Breast epithelium (tissue), 4 donors: ENCODE results near the gene SFXN5. TPM values are rescaled to one million over a fixed set of nuclear protein-coding genes. Genes with fewer than 3 reads are reported as not detected.

ENCODE experiments used
- DNase-seq, 2 donors: peaks; one replicate each; pipeline ENCODE4 v3.0.0-alpha.2; 2019; ENCODE audit warnings: low spot score in 2 of 2
- H3K27ac ChIP-seq, 2 donors: fragments of 200-600 bp; sonication (generic) in 1 of 2; one replicate each; pipeline ENCODE4 v1.5.1; 2016 to 2019; ENCODE audit warnings: mild to moderate bottlenecking in 1 of 2
- H3K27me3 ChIP-seq, 2 donors: fragments of 200-600 bp; sonication (generic) in 1 of 2; one replicate each; pipeline versions ENCODE4 v1.5.1 to v1.6.0; 2017 to 2019; ENCODE audit warnings: control low read depth in 1 of 2, mild to moderate bottlenecking in 1 of 2
- H3K36me3 ChIP-seq: fragments of 200-600 bp; one replicate; pipeline ENCODE4 v1.5.1; 2019
- H3K4me1 ChIP-seq, 2 donors: fragments of 200-600 bp; sonication (generic); one replicate each; pipeline ENCODE4 v1.5.1; 2016 to 2019; ENCODE audit warnings: control low read depth in 1 of 2
- H3K4me3 ChIP-seq, 3 donors: fragments of 200-600 bp; sonication (generic); 1 replicate in 2 of 3; 2 replicates in 1 of 3; pipeline ENCODE4 v1.5.1; 2016 to 2019; ENCODE audit warnings: mild to moderate bottlenecking in 3 of 3, moderate library complexity in 2 of 3
- H3K9me3 ChIP-seq, 2 donors: fragments of 200-600 bp; sonication (generic) in 1 of 2; one replicate each; pipeline ENCODE4 v1.5.1; 2016 to 2019; ENCODE audit warnings: control low read depth in 1 of 2
- CTCF ChIP-seq, 3 donors: fragments of 450-650 bp; IDR thresholded peaks; one replicate each; pipeline ENCODE4 v1.5.1; 2016 to 2017; ENCODE audit warnings: antibody characterized with exemption in 3 of 3, mild to moderate bottlenecking in 3 of 3, moderate library complexity in 3 of 3
- POLR2A ChIP-seq: fragments of 450-650 bp; IDR thresholded peaks from one replicate; pipeline ENCODE4 v1.6.1; 2016; ENCODE audit warnings: antibody characterized with exemption, mild to moderate bottlenecking, moderate library complexity
- POLR2AphosphoS5 ChIP-seq, 3 donors: sonication (generic); formaldehyde crosslinking; IDR thresholded peaks; one replicate each; pipeline ENCODE4 v1.6.1; 2017; ENCODE audit warnings: antibody characterized with exemption in 3 of 3
- intact Hi-C: fragments of 100-400 bp; cut with DNase I; formaldehyde crosslinking; loops from one replicate; pipeline ENCODE4 v1.15.1; 2023; ENCODE audit warnings: low total_unique reads
- total RNA-seq, 3 donors: library from RNA; depleted of rRNA; stranded (reverse); fragments of >200 nt; gene quantifications; one replicate each; pipeline ENCODE4 v1.1.0, GENCODE V29; 2016

SFXN5 gene
- total RNA-seq, 3 donors from 2014 or later = 6.7 to 19.6 (median 12.8) TPM

- Histone ChIP-seq H3K36me3 (no peaks in the 10 kb centered on the region), H3K9me3 (no peaks in the 10 kb centered on the region), H3K27ac (no peak overlapping the region), H3K27me3 (peaks cover 0 to 39% of the 10 kb centered on the region in 2 donors), H3K4me3 (no peak overlapping the region), H3K4me1 (no peaks in the 10 kb centered on the region)
- intact Hi-C loops = no loop called here
- DNase-seq = peak in 1 of 2 donors; percentile 50
- TF ChIP-seq POLR2A (no peak), POLR2AphosphoS5 (IDR thresholded peaks at IDR 0.05) (no peak), CTCF (IDR thresholded peaks at IDR 0.05) (no peak)
Measured at GRCh38 chr2:72931280-72931910, 140.1 kb downstream of the SFXN5 start.

DNA sequence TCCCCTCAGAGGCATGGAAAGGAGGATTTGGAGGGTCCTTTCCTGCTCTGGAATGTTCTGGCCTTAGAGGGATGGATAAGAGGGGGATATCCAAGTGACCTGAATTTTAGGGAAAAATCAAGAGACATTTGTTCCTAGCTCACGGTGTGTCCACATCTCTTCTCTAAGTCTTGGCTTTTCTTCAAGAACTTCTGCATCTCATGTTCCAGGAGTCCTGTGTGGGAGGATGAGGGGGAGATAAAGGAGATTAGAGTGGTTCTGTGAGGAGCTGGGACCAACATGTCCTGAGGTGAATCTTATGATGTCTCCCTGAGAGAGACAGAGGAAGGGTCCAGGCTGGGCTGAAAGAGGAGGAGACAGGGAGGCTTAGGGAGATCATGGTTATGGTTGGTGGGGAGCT, 142.5 kb downstream of the SFXN5 start:
- H3K4me3 ChIP-seq = no peak overlapping the region
- H3K36me3 ChIP-seq = no peaks in the 10 kb centered on the region
- H3K4me1 ChIP-seq = no peaks in the 10 kb centered on the region
- H3K9me3 ChIP-seq = no peaks in the 10 kb centered on the region
- no peak overlapping the region for H3K27ac ChIP-seq
- H3K27me3 ChIP-seq = peaks cover 0 to 61% of the 10 kb centered on the region in 2 donors
- no peak for TF ChIP-seq POLR2A
- TF ChIP-seq CTCF (IDR thresholded peaks at IDR 0.05) = no peak
- TF ChIP-seq POLR2AphosphoS5 (IDR thresholded peaks at IDR 0.05) = no peak
- intact Hi-C loops = no loop called here
- no peak for DNase-seq

GRCh38 chr2:72927619-72928550, 143.6 kb downstream of the SFXN5 start:
- H3K36me3 ChIP-seq = no peaks in the 10 kb centered on the region
- no peak for TF ChIP-seq POLR2A
- no peak for TF ChIP-seq CTCF (IDR thresholded peaks at IDR 0.05)
- TF ChIP-seq POLR2AphosphoS5 (IDR thresholded peaks at IDR 0.05) = no peak
- peaks cover 0 to 72% of the 10 kb centered on the region in 2 donors for H3K27me3 ChIP-seq
- intact Hi-C loops = no loop called here
- no peaks in the 10 kb centered on the region for H3K4me1 ChIP-seq
- no peak overlapping the region for H3K27ac ChIP-seq
- H3K4me3 ChIP-seq = no peak overlapping the region
- no peaks in the 10 kb centered on the region for H3K9me3 ChIP-seq
- no peak for DNase-seq

DNA sequence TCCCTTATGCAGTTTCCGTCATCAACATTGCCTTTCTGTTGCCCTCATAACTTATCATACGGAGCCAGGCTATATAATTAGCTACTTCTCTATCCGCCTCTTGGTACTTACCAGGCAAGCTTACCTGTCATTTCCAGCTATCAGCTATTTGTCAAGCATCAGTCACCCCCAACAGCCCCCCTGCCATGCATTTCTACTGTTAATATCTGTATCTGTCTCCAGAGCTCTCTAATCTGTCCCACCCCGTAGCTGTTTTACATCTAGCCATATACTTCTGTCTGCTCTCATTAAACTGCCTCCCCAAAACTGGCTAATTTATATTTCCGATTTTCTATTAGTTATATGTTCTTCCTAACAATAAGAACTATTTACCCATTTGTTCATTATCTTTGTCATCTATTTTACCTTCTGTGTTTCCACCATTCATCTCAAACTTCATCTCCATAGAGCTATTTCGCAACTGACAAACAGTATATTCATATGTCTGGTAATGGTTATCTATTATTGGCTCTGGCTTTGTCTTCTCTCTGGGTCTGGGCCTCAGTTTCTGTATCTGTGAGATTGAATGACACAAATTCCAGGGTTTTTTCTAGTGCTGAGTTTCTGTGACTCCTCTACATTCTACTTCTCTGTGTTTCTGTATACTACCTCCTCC, 144.6 kb downstream of the SFXN5 start:
- TF ChIP-seq CTCF (IDR thresholded peaks at IDR 0.05) = no peak
- TF ChIP-seq POLR2A = no peak
- TF ChIP-seq POLR2AphosphoS5 (IDR thresholded peaks at IDR 0.05) = no peak
- H3K27ac ChIP-seq = no peak overlapping the region
- H3K27me3 ChIP-seq = peaks cover 0 to 80% of the 10 kb centered on the region in 2 donors
- no peak for DNase-seq
- no peaks in the 10 kb centered on the region for H3K4me1 ChIP-seq
- intact Hi-C loops = no loop called here
- H3K9me3 ChIP-seq = no peaks in the 10 kb centered on the region
- H3K4me3 ChIP-seq = no peak overlapping the region
- no peaks in the 10 kb centered on the region for H3K36me3 ChIP-seq
